ENCODE results near the gene SPATS2.

DNA sequence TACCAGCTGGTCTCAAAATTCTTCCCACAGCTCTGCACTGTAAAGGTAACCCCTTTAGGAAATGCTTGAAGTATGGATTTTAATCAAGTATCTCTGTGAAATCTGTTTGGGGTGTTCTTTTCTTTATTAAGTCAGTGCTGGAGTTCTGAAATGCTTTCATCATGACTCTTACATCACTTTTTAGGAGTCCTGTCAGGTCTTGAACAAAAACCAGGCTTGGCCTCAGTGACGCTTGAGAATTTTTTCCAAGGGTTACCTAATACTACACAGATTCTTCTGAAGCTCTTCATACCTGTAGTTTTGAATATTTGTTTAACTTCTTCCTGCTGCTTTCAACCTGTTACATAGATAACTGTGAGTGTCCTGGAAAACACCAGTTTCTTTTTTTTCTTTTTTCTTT lies 124.6 kb downstream of the SPATS2 start:
- TF ChIP-seq, protein P1, sequence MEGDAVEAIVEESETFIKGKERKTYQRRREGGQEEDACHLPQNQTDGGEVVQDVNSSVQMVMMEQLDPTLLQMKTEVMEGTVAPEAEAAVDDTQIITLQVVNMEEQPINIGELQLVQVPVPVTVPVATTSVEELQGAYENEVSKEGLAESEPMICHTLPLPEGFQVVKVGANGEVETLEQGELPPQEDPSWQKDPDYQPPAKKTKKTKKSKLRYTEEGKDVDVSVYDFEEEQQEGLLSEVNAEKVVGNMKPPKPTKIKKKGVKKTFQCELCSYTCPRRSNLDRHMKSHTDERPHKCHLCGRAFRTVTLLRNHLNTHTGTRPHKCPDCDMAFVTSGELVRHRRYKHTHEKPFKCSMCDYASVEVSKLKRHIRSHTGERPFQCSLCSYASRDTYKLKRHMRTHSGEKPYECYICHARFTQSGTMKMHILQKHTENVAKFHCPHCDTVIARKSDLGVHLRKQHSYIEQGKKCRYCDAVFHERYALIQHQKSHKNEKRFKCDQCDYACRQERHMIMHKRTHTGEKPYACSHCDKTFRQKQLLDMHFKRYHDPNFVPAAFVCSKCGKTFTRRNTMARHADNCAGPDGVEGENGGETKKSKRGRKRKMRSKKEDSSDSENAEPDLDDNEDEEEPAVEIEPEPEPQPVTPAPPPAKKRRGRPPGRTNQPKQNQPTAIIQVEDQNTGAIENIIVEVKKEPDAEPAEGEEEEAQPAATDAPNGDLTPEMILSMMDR (IDR thresholded peaks at IDR 0.05), result no peak
- TF ChIP-seq POLR2A (IDR thresholded peaks at IDR 0.05), result no peak
